ENCODE results near the gene ADAMTS1.

ADAMTS1 gene

DNA sequence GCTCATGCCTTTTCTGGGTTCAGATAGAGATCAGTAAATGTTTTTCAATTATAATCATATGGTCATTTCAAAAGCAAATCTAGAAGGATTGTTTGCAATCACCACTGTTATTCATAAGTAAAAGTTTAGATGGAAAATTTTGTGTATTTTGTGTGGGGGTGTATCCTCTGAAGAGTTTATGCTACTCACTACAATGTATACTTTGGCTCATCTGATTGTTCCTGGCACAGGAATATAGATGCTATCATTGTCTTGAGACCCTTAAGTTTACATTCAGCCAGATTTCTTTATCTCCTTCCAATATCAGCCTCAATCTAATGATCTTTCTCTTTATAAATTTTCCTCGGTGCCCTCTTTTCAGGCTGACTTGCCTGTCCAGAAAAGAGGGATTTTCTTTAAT, 33.0 kb downstream of the ADAMTS1 start:
- Histone ChIP-seq H3K4me1 (ENCODE audit: control insufficient read depth, insufficient read depth, low read length) (peaks cover 5% of the 10 kb centered on the region), H3K9me3 (replicated peaks; ENCODE audit: low read length) (no peaks in the 10 kb centered on the region), H3K9ac (ENCODE audit: low read depth, low read length) (no peak overlapping the region), H3K4me3 (ENCODE audit: low read length) (no peak overlapping the region), H3K4me2 (ENCODE audit: low read length) (no peak overlapping the region), H3K27me3 (ENCODE audit: control insufficient read depth, insufficient read depth, low read length) (no peaks in the 10 kb centered on the region), H3K36me3 (ENCODE audit: insufficient read depth, low read length) (no peaks in the 10 kb centered on the region)

DNA sequence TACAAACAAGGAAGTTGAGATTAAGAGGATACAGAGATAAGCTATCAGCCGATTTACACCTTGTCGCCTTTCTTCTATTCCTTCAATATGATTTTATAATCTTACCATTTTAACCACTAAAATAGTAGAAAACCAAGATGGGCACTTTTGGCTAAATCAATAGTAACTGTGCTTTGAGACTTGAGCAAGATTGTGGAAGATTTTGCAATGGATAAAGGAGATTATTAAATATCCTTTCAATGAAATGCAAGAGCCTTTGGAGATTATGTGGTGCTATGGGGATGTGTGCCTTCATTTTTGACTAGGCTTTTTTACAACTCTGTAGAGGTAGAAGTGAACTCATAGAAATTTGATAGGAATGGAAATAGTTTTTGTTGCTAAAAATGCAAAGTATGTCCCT, 33.7 kb downstream of the ADAMTS1 start:
- H3K36me3 ChIP-seq (ENCODE audit: insufficient read depth, low read length), result no peaks in the 10 kb centered on the region
- H3K4me3 ChIP-seq (ENCODE audit: low read length), result no peak overlapping the region
- H3K9ac ChIP-seq (ENCODE audit: low read depth, low read length), result no peak overlapping the region
- peaks cover 5% of the 10 kb centered on the region for H3K4me1 ChIP-seq (ENCODE audit: control insufficient read depth, insufficient read depth, low read length)
- H3K4me2 ChIP-seq (ENCODE audit: low read length), result no peak overlapping the region
- no peaks in the 10 kb centered on the region for H3K9me3 ChIP-seq (replicated peaks; ENCODE audit: low read length)
- H3K27me3 ChIP-seq (ENCODE audit: control insufficient read depth, insufficient read depth, low read length), result no peaks in the 10 kb centered on the region

GRCh38 chr21:26810676-26811415, 34.4 kb downstream of the ADAMTS1 start:
- H3K9me3 ChIP-seq (replicated peaks; ENCODE audit: low read length), result no peaks in the 10 kb centered on the region
- H3K4me2 ChIP-seq (ENCODE audit: low read length), result no peak overlapping the region
- H3K4me1 ChIP-seq (ENCODE audit: control insufficient read depth, insufficient read depth, low read length), result peaks cover 8% of the 10 kb centered on the region
- H3K9ac ChIP-seq (ENCODE audit: low read depth, low read length), result no peak overlapping the region
- no peak overlapping the region for H3K4me3 ChIP-seq (ENCODE audit: low read length)
- no peaks in the 10 kb centered on the region for H3K36me3 ChIP-seq (ENCODE audit: insufficient read depth, low read length)
- no peaks in the 10 kb centered on the region for H3K27me3 ChIP-seq (ENCODE audit: control insufficient read depth, insufficient read depth, low read length)

DNA sequence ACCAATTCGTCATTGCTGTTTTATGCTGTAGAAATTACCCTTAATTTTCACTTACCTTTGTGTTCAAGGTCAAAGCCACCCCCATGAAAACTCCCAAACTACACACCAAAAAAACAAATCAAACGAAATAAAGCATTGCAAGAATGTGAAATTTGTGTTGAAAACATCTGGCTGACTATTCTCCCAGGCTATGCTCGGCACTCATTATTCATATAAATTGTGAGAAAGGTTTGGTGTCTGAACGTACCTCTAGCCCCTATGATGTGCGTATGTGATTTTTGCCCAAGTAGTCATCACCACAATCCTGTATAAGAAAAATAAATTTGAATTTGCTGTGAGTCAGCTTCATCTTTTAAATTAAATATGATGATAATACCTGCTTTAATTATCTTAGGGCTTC, 34.9 kb downstream of the ADAMTS1 start:
- no peaks in the 10 kb centered on the region for H3K9me3 ChIP-seq (replicated peaks; ENCODE audit: low read length)
- no peaks in the 10 kb centered on the region for H3K36me3 ChIP-seq (ENCODE audit: insufficient read depth, low read length)
- H3K4me1 ChIP-seq (ENCODE audit: control insufficient read depth, insufficient read depth, low read length), result peaks cover 3% of the 10 kb centered on the region
- no peak overlapping the region for H3K4me2 ChIP-seq (ENCODE audit: low read length)
- H3K4me3 ChIP-seq (ENCODE audit: low read length), result no peak overlapping the region
- H3K27me3 ChIP-seq (ENCODE audit: control insufficient read depth, insufficient read depth, low read length), result no peaks in the 10 kb centered on the region
- no peak overlapping the region for H3K9ac ChIP-seq (ENCODE audit: low read depth, low read length)

DNA sequence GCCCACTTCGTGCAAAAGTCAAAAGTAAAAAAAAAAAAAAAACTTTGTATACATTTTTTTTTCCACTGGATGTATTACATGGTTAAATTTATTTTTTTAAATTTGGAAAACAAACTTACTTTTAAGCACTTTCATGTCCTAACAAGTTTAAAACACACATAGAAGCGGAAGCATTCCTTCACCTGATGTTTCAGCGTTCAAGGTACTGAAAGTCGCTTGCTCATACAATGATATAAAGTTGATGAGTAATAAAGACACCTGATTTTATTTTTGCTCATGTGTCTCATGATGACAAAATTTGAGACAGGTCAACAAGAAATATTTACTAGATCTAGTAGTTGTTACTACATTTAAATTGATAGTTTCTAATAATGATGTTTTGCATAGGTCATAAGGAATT, 35.5 kb downstream of the ADAMTS1 start:
- peaks cover 3% of the 10 kb centered on the region for H3K4me1 ChIP-seq (ENCODE audit: control insufficient read depth, insufficient read depth, low read length)

DNA sequence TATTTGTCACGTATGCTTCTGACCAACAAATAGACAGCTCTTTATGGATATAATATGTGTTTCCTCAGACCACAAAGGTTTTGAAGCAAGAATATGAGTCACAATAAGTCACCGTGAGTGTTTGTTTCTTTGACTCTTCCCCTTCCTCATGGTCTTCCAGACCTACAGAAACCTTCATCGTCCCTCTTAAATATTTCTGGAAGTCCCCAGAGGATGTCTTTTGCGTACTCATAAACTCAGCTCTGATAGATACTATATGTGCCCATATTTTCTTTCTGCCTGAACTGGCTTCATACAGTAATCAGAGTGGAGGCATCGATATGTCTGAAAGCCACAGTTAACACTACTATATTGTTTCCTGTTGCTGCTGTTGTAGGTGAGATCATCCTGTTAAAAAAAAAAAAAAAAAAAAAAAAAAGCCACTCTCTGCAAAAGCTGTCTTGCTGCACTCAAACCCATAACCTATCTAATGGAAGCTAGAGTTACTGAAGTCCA, 38.4 kb downstream of the ADAMTS1 start:
- no peak overlapping the region for H3K4me3 ChIP-seq (ENCODE audit: low read length)
- no peaks in the 10 kb centered on the region for H3K36me3 ChIP-seq (ENCODE audit: insufficient read depth, low read length)
- no peaks in the 10 kb centered on the region for H3K27me3 ChIP-seq (ENCODE audit: control insufficient read depth, insufficient read depth, low read length)
- peak overlapping the region; percentile 37 for H3K4me2 ChIP-seq (ENCODE audit: low read length)
- H3K9ac ChIP-seq (ENCODE audit: low read depth, low read length), result no peak overlapping the region
- no peaks in the 10 kb centered on the region for H3K9me3 ChIP-seq (replicated peaks; ENCODE audit: low read length)
- peaks cover 4% of the 10 kb centered on the region for H3K4me1 ChIP-seq (ENCODE audit: control insufficient read depth, insufficient read depth, low read length)

More for the DNA sequence above, 35.5 kb downstream of the ADAMTS1 start:
- no peak overlapping the region for H3K4me2 ChIP-seq (ENCODE audit: low read length)
- no peak overlapping the region for H3K4me3 ChIP-seq (ENCODE audit: low read length)
- no peaks in the 10 kb centered on the region for H3K9me3 ChIP-seq (replicated peaks; ENCODE audit: low read length)
- H3K27me3 ChIP-seq (ENCODE audit: control insufficient read depth, insufficient read depth, low read length), result no peaks in the 10 kb centered on the region
- H3K36me3 ChIP-seq (ENCODE audit: insufficient read depth, low read length), result no peaks in the 10 kb centered on the region
- H3K9ac ChIP-seq (ENCODE audit: low read depth, low read length), result no peak overlapping the region

DNA sequence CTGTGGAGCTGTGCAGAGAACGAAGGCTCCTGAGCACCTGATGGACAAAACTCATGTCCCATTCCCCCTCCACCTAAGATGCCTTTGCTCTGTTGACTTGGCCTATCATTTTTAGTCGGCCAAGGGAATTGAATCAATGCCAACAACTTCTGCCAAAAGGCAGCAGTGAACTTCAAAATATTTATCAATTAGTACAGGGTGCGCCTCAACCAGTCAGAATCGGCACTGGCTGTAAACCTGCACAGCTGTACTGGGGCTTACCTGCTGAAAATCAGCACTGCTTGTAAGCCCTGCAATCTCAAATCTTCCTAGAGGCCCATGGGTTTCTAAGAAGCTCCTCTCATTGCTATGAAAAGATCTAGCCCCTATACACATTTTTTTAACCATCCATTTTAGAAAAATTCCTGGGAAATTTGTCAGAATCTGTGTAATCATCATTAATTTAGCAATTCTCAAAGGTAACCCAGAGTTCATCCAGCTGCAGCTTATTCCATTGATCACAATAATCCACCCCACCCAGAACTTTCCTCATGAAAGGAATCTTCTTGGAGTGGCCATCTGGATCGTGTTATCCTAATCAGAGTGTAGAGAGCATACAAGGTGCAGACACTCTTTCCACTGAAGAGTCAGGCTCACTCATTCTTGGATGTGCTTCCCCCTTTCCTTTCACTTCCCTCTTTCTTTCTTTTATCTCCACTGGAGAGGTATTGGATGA, 40.2 kb downstream of the ADAMTS1 start:
- H3K27me3 ChIP-seq (ENCODE audit: control insufficient read depth, insufficient read depth, low read length), result no peaks in the 10 kb centered on the region
- no peak overlapping the region for H3K4me3 ChIP-seq (ENCODE audit: low read length)
- H3K4me1 ChIP-seq (ENCODE audit: control insufficient read depth, insufficient read depth, low read length), result peaks cover 22% of the 10 kb centered on the region
- H3K36me3 ChIP-seq (ENCODE audit: insufficient read depth, low read length), result no peaks in the 10 kb centered on the region
- no peaks in the 10 kb centered on the region for H3K9me3 ChIP-seq (replicated peaks; ENCODE audit: low read length)
- H3K4me2 ChIP-seq (ENCODE audit: low read length), result no peak overlapping the region
- H3K9ac ChIP-seq (ENCODE audit: low read depth, low read length), result no peak overlapping the region

- Histone ChIP-seq H3K9me3 (replicated peaks; ENCODE audit: low read length) (no peaks in the 10 kb centered on the region), H3K36me3 (ENCODE audit: insufficient read depth, low read length) (no peaks in the 10 kb centered on the region), H3K4me2 (ENCODE audit: low read length) (peak overlapping the region; percentile 61), H3K4me1 (ENCODE audit: control insufficient read depth, insufficient read depth, low read length) (peaks cover 31% of the 10 kb centered on the region), H3K9ac (ENCODE audit: low read depth, low read length) (peak overlapping the region; percentile 57), H3K4me3 (ENCODE audit: low read length) (peak overlapping the region; percentile 23), H3K27me3 (ENCODE audit: control insufficient read depth, insufficient read depth, low read length) (no peaks in the 10 kb centered on the region)
Measured at GRCh38 chr21:26801498-26801897, 43.7 kb downstream of the ADAMTS1 start.

GRCh38 chr21:26800970-26801431, 44.2 kb downstream of the ADAMTS1 start:
- Histone ChIP-seq H3K4me1 (ENCODE audit: control insufficient read depth, insufficient read depth, low read length) (peaks cover 32% of the 10 kb centered on the region), H3K4me3 (ENCODE audit: low read length) (peak overlapping the region; percentile 23), H3K36me3 (ENCODE audit: insufficient read depth, low read length) (no peaks in the 10 kb centered on the region), H3K9me3 (replicated peaks; ENCODE audit: low read length) (no peaks in the 10 kb centered on the region), H3K4me2 (ENCODE audit: low read length) (peak overlapping the region; percentile 61), H3K9ac (ENCODE audit: low read depth, low read length) (peak overlapping the region; percentile 57), H3K27me3 (ENCODE audit: control insufficient read depth, insufficient read depth, low read length) (no peaks in the 10 kb centered on the region)

- H3K4me2 ChIP-seq (ENCODE audit: low read length), result no peak overlapping the region
- H3K36me3 ChIP-seq (ENCODE audit: insufficient read depth, low read length), result no peaks in the 10 kb centered on the region
- H3K9me3 ChIP-seq (replicated peaks; ENCODE audit: low read length), result no peaks in the 10 kb centered on the region
- no peak overlapping the region for H3K4me3 ChIP-seq (ENCODE audit: low read length)
- no peak overlapping the region for H3K9ac ChIP-seq (ENCODE audit: low read depth, low read length)
- peaks cover 37% of the 10 kb centered on the region for H3K4me1 ChIP-seq (ENCODE audit: control insufficient read depth, insufficient read depth, low read length)
- no peaks in the 10 kb centered on the region for H3K27me3 ChIP-seq (ENCODE audit: control insufficient read depth, insufficient read depth, low read length)
Measured at GRCh38 chr21:26800455-26800854, 44.8 kb downstream of the ADAMTS1 start.

DNA sequence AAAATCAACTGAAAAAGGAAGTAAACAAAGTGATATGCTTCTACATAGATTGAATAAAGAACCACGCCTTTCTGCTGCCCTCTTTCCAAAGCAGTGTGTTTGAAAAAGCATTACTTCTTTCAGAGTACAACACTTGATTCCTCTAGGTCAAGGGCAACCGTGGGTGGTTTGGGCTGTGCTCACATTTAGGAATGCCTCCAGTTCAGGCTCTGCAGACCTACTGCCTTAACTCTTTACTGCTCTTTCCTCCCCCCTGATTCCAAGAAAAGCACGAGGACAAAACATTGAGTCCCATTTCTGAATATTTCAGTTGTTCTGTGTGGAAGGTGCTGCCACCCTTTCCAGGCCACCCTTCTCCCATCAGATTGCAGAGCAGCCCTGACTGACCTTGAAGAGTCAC, 45.2 kb downstream of the ADAMTS1 start:
- H3K36me3 ChIP-seq (ENCODE audit: insufficient read depth, low read length), result no peaks in the 10 kb centered on the region
- no peaks in the 10 kb centered on the region for H3K9me3 ChIP-seq (replicated peaks; ENCODE audit: low read length)
- H3K4me2 ChIP-seq (ENCODE audit: low read length), result no peak overlapping the region
- no peak overlapping the region for H3K9ac ChIP-seq (ENCODE audit: low read depth, low read length)
- peaks cover 40% of the 10 kb centered on the region for H3K4me1 ChIP-seq (ENCODE audit: control insufficient read depth, insufficient read depth, low read length)
- H3K27me3 ChIP-seq (ENCODE audit: control insufficient read depth, insufficient read depth, low read length), result no peaks in the 10 kb centered on the region
- no peak overlapping the region for H3K4me3 ChIP-seq (ENCODE audit: low read length)

Data from skeletal muscle satellite cell (primary cell).